Stimulated activated naive CD8-positive, alpha-beta T cell treated with anti-CD3 and anti-CD28 coated beads, Interleukin-15, Interleukin-2, amounts not matched to agents 100 ng/mL and 50 ng/mL, for 24 hours (primary cell): Measurements from ENCODE around the gene OR51V1.
"Not testable (repeated sequence)": the region's sequence is repeated elsewhere in the genome, so short reads cannot be mapped to it uniquely, and the experiment has no call there.

Experiments
- H3K27ac Mint-ChIP-seq: one replicate; pipeline ENCODE4 v1.8.0; 2021; ENCODE audit warnings: mild to moderate bottlenecking, mixed read lengths
- H3K27me3 Mint-ChIP-seq: one replicate; pipeline ENCODE4 v1.8.0; 2021; ENCODE audit warnings: mixed read lengths
- H3K36me3 Mint-ChIP-seq: one replicate; pipeline ENCODE4 v1.8.0; 2021; ENCODE audit warnings: low read depth, mixed read lengths
- H3K4me1 Mint-ChIP-seq: one replicate; pipeline ENCODE4 v1.8.0; 2021; ENCODE audit warnings: low read depth, mixed read lengths
- H3K4me3 Mint-ChIP-seq: one replicate; pipeline ENCODE4 v1.8.0; 2021; ENCODE audit warnings: mild to moderate bottlenecking, mixed read lengths
- H3K9me3 Mint-ChIP-seq: one replicate; pipeline ENCODE4 v1.8.0; 2021; ENCODE audit warnings: mixed read lengths

Gene OR51V1

GRCh38 chr11:5160217-5160616, 40.3 kb downstream of the OR51V1 start:
- H3K27ac Mint-ChIP-seq, H3K9me3 Mint-ChIP-seq, H3K36me3 Mint-ChIP-seq, H3K27me3 Mint-ChIP-seq, H3K4me1 Mint-ChIP-seq, H3K4me3 Mint-ChIP-seq: not testable (repeated sequence)

GRCh38 chr11:5159806-5160205, 40.7 kb downstream of the OR51V1 start:
- Mint-ChIP-seq H3K36me3 (no peaks in the 10 kb centered on the region), H3K4me3 (no peak overlapping the region)

GRCh38 chr11:5154657-5155056, 45.8 kb downstream of the OR51V1 start, which contains the start of gene OR52A1:
OR52A1 (minus strand) TSS chr11:5154757; CDS start chr11:5152369, 2,388 bp downstream.
- Mint-ChIP-seq H3K4me1 (no peaks in the 10 kb centered on the region), H3K9me3 (no peaks in the 10 kb centered on the region), H3K27me3 (no peaks in the 10 kb centered on the region), H3K27ac (no peak within 1 kb of the TSS), H3K4me3 (no peak within 1 kb of the TSS), H3K36me3 (no peaks in the 10 kb centered on the region)

More at GRCh38 chr11:5159806-5160205, 40.7 kb downstream of the OR51V1 start:
- Mint-ChIP-seq H3K27me3 (peaks cover 4% of the 10 kb centered on the region), H3K27ac (no peak overlapping the region), H3K4me1 (no peaks in the 10 kb centered on the region), H3K9me3 (peaks cover 4% of the 10 kb centered on the region)

GRCh38 chr11:5153574-5154431, 46.7 kb downstream of the OR51V1 start:
- Mint-ChIP-seq H3K9me3 (no peaks in the 10 kb centered on the region), H3K4me1 (no peaks in the 10 kb centered on the region), H3K27ac (no peak overlapping the region), H3K4me3 (no peak overlapping the region), H3K36me3 (no peaks in the 10 kb centered on the region), H3K27me3 (no peaks in the 10 kb centered on the region)

GRCh38 chr11:5151713-5152153, 48.7 kb downstream of the OR51V1 start:
- H3K27me3 Mint-ChIP-seq: no peaks in the 10 kb centered on the region
- H3K9me3 Mint-ChIP-seq: no peaks in the 10 kb centered on the region
- no peaks in the 10 kb centered on the region for H3K4me1 Mint-ChIP-seq
- H3K27ac Mint-ChIP-seq: no peak overlapping the region
- no peaks in the 10 kb centered on the region for H3K36me3 Mint-ChIP-seq
- no peak overlapping the region for H3K4me3 Mint-ChIP-seq
